ENCODE data around the gene CCNE1.

CCNE1 gene

DNA sequence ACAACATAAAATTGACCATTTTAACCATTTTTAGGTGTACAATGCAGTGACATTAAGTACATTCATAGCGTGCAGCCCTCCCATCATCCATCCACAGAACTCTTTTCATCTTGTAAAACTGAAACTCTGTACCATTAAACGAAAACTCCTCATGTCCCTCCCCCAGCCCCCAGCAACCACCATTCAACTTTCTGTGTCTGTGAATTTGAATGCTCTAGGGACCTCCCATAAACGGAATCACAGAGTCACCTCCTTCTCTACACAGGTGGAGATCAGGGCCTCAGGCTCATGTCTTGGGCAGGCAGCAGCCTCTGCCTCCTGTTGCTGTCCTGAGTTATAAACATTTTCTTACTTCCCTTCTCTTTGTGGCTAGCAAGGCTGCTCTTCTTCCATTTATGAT is 7.3 kb upstream of the CCNE1 start:
- no peaks in the 10 kb centered on the region for H3K27me3 ChIP-seq (ENCODE audit: control insufficient read depth, insufficient read depth, low read length, poor library complexity, severe bottlenecking)
- H3K4me3 ChIP-seq (ENCODE audit: insufficient read depth, low read depth, low read length) = no peak overlapping the region
- H3K36me3 ChIP-seq (ENCODE audit: control insufficient read depth, insufficient read depth, low read length) = no peaks in the 10 kb centered on the region
- 80% methylated on average over 3 of the region's 3 CpGs for WGBS, 2 experiments
- no peak overlapping the region for H3K27ac ChIP-seq (ENCODE audit: insufficient read depth, low read depth, low read length, poor library complexity, severe bottlenecking)
- H3K9me3 ChIP-seq (ENCODE audit: control insufficient read depth, low read length) = no peaks in the 10 kb centered on the region
- no peaks in the 10 kb centered on the region for H3K4me1 ChIP-seq (ENCODE audit: control insufficient read depth, insufficient read depth, low read length)

DNA sequence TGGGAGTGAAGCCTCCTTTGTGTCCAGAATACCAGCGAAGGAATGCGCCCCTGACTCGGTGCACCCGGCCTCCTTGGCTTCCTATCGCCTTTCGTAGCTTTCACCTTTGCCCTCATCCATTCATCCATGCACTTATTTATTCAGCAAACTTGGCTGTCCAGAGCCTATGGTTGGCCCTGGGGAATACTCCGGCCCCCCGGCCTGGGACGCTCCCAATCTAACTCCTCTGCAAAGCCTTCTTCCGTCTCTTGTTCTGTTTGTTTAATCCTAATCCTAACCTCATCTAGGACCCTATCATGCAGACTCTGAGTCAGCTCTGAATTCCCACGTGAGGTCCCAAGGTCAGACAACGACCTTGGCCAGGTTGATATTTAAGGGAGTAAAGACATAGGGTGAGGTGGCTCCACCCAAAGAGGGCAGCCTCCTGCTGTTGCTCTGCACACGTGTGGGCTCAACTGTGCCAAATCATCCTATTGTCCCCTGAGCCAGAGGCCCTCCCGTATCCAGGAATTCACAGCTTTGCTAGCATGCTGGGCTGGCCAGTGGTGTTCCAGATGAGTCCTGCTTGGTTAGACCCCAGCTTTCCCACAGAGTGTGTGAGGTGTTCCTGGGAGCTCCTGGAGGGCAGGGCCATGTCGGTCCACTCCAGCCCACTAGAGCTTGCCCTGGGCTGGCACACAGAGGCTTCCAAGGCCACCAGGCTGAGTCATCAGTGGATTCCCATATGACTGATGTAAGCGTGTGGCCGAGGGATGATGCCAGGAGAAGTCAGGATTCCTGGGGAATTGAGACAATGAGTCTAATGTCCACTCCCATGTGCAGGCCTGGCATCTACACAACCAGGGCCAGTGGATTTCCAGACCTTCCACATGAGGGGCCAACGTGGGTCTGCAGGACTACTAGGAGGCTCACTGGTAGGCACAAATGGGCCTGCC is 6.5 kb upstream of the CCNE1 start:
- Histone ChIP-seq H3K36me3 (ENCODE audit: control insufficient read depth, insufficient read depth, low read length) (no peaks in the 10 kb centered on the region), H3K4me3 (ENCODE audit: insufficient read depth, low read depth, low read length) (no peak overlapping the region), H3K9me3 (ENCODE audit: control insufficient read depth, low read length) (no peaks in the 10 kb centered on the region), H3K27ac (ENCODE audit: insufficient read depth, low read depth, low read length, poor library complexity, severe bottlenecking) (no peak overlapping the region), H3K27me3 (ENCODE audit: control insufficient read depth, insufficient read depth, low read length, poor library complexity, severe bottlenecking) (no peaks in the 10 kb centered on the region), H3K4me1 (ENCODE audit: control insufficient read depth, insufficient read depth, low read length) (no peaks in the 10 kb centered on the region)
- 93 to 96% methylated on average over 18 of the region's 18 CpGs for WGBS, 2 experiments

DNA sequence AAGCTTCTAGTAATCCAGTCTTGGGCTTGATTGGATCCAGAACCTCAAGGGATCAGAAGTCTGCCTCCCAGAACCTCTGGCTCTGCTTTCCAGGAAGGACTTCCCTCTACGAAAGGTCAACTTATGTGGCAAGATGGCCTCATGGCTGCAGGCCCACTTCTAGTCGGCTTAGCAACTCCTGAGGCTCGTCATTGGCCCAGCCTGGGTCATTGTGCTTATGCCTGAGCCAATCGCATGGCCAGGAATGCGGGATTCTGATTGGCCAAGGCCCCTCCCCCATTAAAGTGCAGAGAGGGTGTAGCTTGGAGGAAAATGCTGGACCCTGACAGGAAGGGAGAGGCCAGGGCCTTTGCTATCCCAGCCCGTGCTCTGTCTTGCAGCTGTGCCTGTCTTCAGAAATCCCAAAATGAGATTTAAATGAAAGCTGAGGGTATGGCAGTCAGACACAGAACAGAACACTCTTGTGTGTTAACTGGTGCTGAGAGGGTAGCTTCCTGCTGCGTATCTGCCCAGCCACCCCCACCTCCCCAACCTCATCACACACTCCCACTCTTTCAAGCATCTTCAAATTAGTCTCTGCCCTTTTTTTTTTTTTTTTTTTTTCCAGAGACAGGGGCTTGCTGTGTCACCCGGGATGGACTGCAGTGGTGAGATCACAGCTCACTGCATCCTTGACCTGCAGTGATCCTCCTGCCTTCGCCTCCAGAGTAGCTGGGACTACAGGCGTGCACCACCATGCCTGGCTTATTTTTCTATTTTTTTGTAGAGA is 5.5 kb upstream of the CCNE1 start:
- H3K36me3 ChIP-seq (ENCODE audit: control insufficient read depth, insufficient read depth, low read length) = no peaks in the 10 kb centered on the region
- H3K4me3 ChIP-seq (ENCODE audit: insufficient read depth, low read depth, low read length) = no peak overlapping the region
- H3K4me1 ChIP-seq (ENCODE audit: control insufficient read depth, insufficient read depth, low read length) = no peaks in the 10 kb centered on the region
- no peaks in the 10 kb centered on the region for H3K27me3 ChIP-seq (ENCODE audit: control insufficient read depth, insufficient read depth, low read length, poor library complexity, severe bottlenecking)
- H3K9me3 ChIP-seq (ENCODE audit: control insufficient read depth, low read length) = no peaks in the 10 kb centered on the region
- 88 to 91% methylated on average over 10 of the region's 10 CpGs for WGBS, 2 experiments
- no peak overlapping the region for H3K27ac ChIP-seq (ENCODE audit: insufficient read depth, low read depth, low read length, poor library complexity, severe bottlenecking)

DNA sequence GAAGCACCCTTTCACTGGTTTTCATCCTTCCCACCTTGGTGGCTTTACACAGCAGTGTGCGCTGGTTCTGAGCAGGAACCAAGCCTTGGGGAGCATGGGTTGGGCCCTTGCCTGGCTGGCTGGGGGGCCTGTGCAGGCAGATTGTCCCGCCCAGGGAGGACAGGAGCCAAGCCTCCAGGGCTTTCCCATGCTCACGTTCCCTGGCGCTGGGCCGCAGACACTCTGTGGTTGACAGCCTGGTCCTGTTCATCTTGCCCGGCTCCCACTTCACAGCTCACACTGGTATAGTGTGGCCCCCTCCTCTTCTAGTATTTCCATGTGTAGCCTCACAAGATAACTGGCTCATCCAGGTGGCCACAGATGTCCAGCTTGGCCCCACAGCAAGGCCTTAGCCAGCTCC is 4.6 kb upstream of the CCNE1 start:
- H3K27ac ChIP-seq (ENCODE audit: insufficient read depth, low read depth, low read length, poor library complexity, severe bottlenecking) = no peak overlapping the region
- WGBS, 2 experiments = 92 to 96% methylated on average over 6 of the region's 6 CpGs
- no peak overlapping the region for H3K4me3 ChIP-seq (ENCODE audit: insufficient read depth, low read depth, low read length)
- H3K27me3 ChIP-seq (ENCODE audit: control insufficient read depth, insufficient read depth, low read length, poor library complexity, severe bottlenecking) = no peaks in the 10 kb centered on the region
- H3K4me1 ChIP-seq (ENCODE audit: control insufficient read depth, insufficient read depth, low read length) = no peaks in the 10 kb centered on the region
- no peaks in the 10 kb centered on the region for H3K9me3 ChIP-seq (ENCODE audit: control insufficient read depth, low read length)
- H3K36me3 ChIP-seq (ENCODE audit: control insufficient read depth, insufficient read depth, low read length) = no peaks in the 10 kb centered on the region

DNA sequence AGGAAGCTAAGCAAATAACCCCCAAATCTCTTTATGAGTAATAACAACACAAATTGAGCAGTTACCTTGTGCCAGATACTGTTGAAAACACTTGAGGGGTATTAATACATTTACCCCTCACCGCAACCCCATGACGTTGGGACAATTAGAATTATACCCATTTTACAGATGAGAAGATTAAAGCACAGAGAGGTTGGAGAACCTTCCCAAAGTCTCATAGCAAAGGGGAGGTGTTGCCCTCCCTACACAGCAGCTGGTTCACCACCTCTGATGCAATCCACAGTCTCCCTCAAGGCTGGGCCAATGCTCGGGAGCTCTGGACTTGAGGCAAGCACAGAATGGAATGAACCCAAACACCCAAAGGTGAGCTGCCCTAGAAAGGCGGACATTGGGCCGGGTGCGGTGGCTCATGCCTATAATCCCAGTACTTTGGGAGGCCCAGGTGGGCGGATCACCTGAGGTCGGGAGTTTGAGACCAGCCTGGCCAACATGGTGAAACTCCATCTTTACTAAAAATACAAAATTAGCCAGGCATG is 3.9 kb upstream of the CCNE1 start:
- Histone ChIP-seq H3K4me3 (ENCODE audit: insufficient read depth, low read depth, low read length) (no peak overlapping the region), H3K9me3 (ENCODE audit: control insufficient read depth, low read length) (no peaks in the 10 kb centered on the region), H3K27ac (ENCODE audit: insufficient read depth, low read depth, low read length, poor library complexity, severe bottlenecking) (no peak overlapping the region), H3K36me3 (ENCODE audit: control insufficient read depth, insufficient read depth, low read length) (no peaks in the 10 kb centered on the region), H3K4me1 (ENCODE audit: control insufficient read depth, insufficient read depth, low read length) (no peaks in the 10 kb centered on the region), H3K27me3 (ENCODE audit: control insufficient read depth, insufficient read depth, low read length, poor library complexity, severe bottlenecking) (peaks cover 6% of the 10 kb centered on the region)
- WGBS, 2 experiments = 92% methylated on average over 8 of the region's 8 CpGs

DNA sequence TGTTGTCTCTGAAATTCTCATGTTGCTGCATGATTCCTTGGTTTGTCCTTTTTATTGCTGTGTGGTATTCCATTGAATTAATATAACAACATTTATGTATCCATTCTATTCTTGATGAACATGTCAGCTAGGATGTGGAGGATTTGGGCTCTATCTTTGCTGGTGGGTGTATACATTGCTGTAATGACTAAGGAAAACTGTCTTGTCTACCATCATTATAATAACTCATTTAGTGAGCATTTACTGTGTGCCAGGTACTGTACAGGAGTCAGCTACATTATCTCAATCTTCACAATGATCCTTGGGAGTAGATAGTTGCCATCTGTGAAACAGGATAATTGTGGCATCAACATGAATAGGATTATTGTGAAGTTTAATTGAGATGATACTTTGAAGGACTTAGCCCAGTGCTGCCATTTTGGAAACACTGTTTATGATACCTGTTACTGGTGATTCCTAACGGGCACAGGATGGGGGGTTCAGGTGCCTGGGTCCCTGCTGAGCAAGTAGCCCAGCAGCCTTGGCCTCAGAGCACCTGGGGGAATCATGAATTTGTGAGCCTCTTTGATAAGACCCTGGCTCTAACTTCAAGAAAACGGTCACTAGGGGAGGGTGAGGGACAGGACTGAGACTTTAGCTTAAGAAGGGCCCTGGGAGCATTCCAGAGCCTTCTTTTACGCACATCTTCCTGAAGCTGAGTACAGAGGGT is 1.8 kb upstream of the CCNE1 start:
- Histone ChIP-seq H3K27me3 (ENCODE audit: control insufficient read depth, insufficient read depth, low read length, poor library complexity, severe bottlenecking) (peaks cover 14% of the 10 kb centered on the region), H3K36me3 (ENCODE audit: control insufficient read depth, insufficient read depth, low read length) (no peaks in the 10 kb centered on the region), H3K27ac (ENCODE audit: insufficient read depth, low read depth, low read length, poor library complexity, severe bottlenecking) (no peak overlapping the region), H3K4me3 (ENCODE audit: insufficient read depth, low read depth, low read length) (no peak overlapping the region), H3K4me1 (ENCODE audit: control insufficient read depth, insufficient read depth, low read length) (no peaks in the 10 kb centered on the region), H3K9me3 (ENCODE audit: control insufficient read depth, low read length) (no peaks in the 10 kb centered on the region)
- 89 to 91% methylated on average over 3 of the region's 3 CpGs for WGBS, 2 experiments

DNA sequence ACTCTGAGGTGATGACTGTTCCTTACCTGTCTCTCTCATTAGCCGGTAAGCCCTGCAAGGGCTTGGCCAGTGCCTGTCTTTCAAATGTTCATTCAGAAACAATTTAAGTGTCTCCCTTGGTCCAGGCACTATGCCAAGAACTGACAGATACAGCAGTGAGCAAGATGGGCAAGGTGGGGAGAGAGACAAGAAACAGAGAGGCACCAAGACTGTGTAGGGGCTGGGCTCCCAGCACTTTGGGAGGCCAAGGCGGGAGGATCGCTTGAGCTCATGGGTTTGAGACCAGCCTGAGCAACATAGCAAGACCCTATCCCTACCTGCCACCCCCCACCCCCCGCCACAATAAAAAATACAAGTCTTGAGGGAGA is 1.3 kb upstream of the CCNE1 start:
- Histone ChIP-seq H3K4me3 (ENCODE audit: insufficient read depth, low read depth, low read length) (no peak overlapping the region), H3K27ac (ENCODE audit: insufficient read depth, low read depth, low read length, poor library complexity, severe bottlenecking) (no peak overlapping the region), H3K27me3 (ENCODE audit: control insufficient read depth, insufficient read depth, low read length, poor library complexity, severe bottlenecking) (peaks cover 14% of the 10 kb centered on the region), H3K4me1 (ENCODE audit: control insufficient read depth, insufficient read depth, low read length) (no peaks in the 10 kb centered on the region), H3K9me3 (ENCODE audit: control insufficient read depth, low read length) (no peaks in the 10 kb centered on the region), H3K36me3 (ENCODE audit: control insufficient read depth, insufficient read depth, low read length) (no peaks in the 10 kb centered on the region)
- whole genome bisulfite sequencing, 2 experiments = 80 to 88% methylated on average over 1 to 4 of the region's 4 CpGs

DNA sequence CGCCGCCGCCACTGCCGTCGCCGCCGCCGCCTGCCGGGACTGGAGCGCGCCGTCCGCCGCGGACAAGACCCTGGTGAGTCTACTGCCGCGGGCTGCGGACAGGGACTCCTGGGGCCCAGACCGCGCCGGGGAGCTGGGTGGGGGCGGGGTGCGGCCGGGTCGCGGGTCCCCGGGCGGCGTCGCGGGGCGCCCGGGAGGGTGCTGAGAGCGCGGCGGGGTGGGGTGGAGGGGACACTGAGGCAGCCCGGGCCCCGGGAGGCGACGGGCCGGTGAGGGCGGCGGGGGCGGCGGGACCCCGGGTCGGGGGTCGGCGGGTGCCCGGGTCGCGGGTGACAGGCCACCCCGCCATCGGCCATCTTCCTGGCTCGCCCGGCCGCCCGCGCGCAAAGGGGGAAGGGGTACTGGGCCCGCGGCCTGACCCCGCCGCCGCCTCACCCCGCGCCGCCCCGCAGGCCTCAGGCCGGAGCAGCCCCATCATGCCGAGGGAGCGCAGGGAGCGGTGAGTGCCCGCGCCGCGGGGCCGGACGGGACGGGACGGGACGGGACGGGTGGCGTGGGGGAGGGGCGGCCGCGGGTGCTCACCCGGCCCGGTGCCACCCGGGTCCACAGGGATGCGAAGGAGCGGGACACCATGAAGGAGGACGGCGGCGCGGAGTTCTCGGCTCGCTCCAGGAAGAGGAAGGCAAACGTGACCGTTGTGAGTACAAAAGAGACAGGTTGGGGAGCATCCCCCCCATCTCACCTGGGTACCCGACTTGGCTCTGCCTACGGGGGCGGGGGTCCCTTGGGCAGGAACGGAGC is 489 bp downstream of the CCNE1 start:
- Histone ChIP-seq H3K4me1 (ENCODE audit: control insufficient read depth, insufficient read depth, low read length) (no peaks in the 10 kb centered on the region), H3K27me3 (ENCODE audit: control insufficient read depth, insufficient read depth, low read length, poor library complexity, severe bottlenecking) (peaks cover 14% of the 10 kb centered on the region), H3K9me3 (ENCODE audit: control insufficient read depth, low read length) (no peaks in the 10 kb centered on the region), H3K27ac (ENCODE audit: insufficient read depth, low read depth, low read length, poor library complexity, severe bottlenecking) (no peak overlapping the region), H3K36me3 (ENCODE audit: control insufficient read depth, insufficient read depth, low read length) (peaks cover 5% of the 10 kb centered on the region), H3K4me3 (ENCODE audit: insufficient read depth, low read depth, low read length) (peak overlapping the region; percentile 49)
- WGBS, 2 experiments = 2 to 3% methylated on average over 104 of the region's 104 CpGs

DNA sequence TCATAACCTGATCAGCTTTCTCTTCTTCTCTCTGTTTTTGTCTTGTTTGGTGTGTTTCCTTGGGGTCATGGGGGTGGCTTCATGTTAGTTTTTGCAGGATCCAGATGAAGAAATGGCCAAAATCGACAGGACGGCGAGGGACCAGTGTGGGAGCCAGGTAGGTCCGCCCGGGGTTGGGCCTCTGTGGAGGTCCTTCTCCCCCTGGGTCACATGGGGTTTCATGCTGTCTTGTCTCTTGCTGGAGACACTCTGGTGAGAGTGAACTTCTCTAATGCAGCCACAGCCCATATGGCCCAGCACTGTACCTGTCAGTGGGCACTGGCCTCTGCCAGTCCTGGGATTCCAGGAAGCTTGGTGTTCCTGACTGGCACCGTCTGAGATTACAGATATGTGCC is 1.1 kb downstream of the CCNE1 start:
- 86 to 87% methylated on average over 6 of the region's 6 CpGs for WGBS, 2 experiments
- Histone ChIP-seq H3K9me3 (ENCODE audit: control insufficient read depth, low read length) (no peaks in the 10 kb centered on the region), H3K27ac (ENCODE audit: insufficient read depth, low read depth, low read length, poor library complexity, severe bottlenecking) (no peak overlapping the region), H3K4me1 (ENCODE audit: control insufficient read depth, insufficient read depth, low read length) (no peaks in the 10 kb centered on the region), H3K36me3 (ENCODE audit: control insufficient read depth, insufficient read depth, low read length) (peaks cover 7% of the 10 kb centered on the region), H3K27me3 (ENCODE audit: control insufficient read depth, insufficient read depth, low read length, poor library complexity, severe bottlenecking) (peaks cover 14% of the 10 kb centered on the region), H3K4me3 (ENCODE audit: insufficient read depth, low read depth, low read length) (peak overlapping the region; percentile 49)

Data from ectodermal cell (in vitro differentiated cells).